Measurements from ENCODE around the gene DNPH1.

- TF ChIP-seq, protein P1, sequence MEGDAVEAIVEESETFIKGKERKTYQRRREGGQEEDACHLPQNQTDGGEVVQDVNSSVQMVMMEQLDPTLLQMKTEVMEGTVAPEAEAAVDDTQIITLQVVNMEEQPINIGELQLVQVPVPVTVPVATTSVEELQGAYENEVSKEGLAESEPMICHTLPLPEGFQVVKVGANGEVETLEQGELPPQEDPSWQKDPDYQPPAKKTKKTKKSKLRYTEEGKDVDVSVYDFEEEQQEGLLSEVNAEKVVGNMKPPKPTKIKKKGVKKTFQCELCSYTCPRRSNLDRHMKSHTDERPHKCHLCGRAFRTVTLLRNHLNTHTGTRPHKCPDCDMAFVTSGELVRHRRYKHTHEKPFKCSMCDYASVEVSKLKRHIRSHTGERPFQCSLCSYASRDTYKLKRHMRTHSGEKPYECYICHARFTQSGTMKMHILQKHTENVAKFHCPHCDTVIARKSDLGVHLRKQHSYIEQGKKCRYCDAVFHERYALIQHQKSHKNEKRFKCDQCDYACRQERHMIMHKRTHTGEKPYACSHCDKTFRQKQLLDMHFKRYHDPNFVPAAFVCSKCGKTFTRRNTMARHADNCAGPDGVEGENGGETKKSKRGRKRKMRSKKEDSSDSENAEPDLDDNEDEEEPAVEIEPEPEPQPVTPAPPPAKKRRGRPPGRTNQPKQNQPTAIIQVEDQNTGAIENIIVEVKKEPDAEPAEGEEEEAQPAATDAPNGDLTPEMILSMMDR (IDR thresholded peaks at IDR 0.05 in 2 of 3, conservative IDR thresholded peaks at IDR 0.05 in 1 of 3; ENCODE audit: insufficient read depth in 2 of 3, low read depth in 1 of 3, low read length in 3 of 3): no peak
- TF ChIP-seq FOS (IDR thresholded peaks at IDR 0.05; ENCODE audit: extremely low read depth, insufficient read length): no peak
- peak; percentile 94 for TF ChIP-seq ATF7 (IDR thresholded peaks at IDR 0.05)
- TF ChIP-seq MYC (IDR thresholded peaks at IDR 0.05; ENCODE audit: low read depth, low read length): peak; percentile 93
- TF ChIP-seq MYC (CRISPR knock-in tag; IDR thresholded peaks at IDR 0.05; ENCODE audit: borderline replicate concordance, low read depth): no peak; the same call in 1 of the 2 replicates
Observed at GRCh38 chr6:43181942-43182860, 47.1 kb downstream of the DNPH1 start, which contains the start of gene CUL9.
